Heart left ventricle (tissue), 13 donors: Measurements from ENCODE around the gene SGCE.

Source experiments
- POLR2A ChIP-seq, 2 donors: fragments of 450-650 bp; IDR thresholded peaks; one replicate each; pipeline ENCODE4 v1.6.1; 2017; ENCODE audit warnings: antibody characterized with exemption in 2 of 2, mild to moderate bottlenecking in 2 of 2, moderate library complexity in 2 of 2
- TF ChIP-seq, protein P1 (sequence below), 12 donors: fragments of 200-600 bp; sonication (generic) in 4 of 12; IDR thresholded peaks; one replicate each; pipeline versions ENCODE4 v1.5.0 to v1.8.0; 2018 to 2022; ENCODE audit warnings: antibody characterized with exemption in 12 of 12, mild to moderate bottlenecking in 5 of 12
- donor health status: ischemic (EF 13 %, LVEDD 7.1; RV severe dilation, severe dysfunction).
- donor health status: DM: no; HTN: yes; CAD: no.
- donor health status: DM: no; HTN: no; CAD: no.
- donor health status: ischemic (EF 25% LVEDD 6.9; RV normal size, moderate dysfunction).
- donor health status: ischemic (EF 25% LVEDD 5.7; RV mildly dilated, moderate dysfunction).
- donor health status: ischemic (EF 35%, LVEDD 5.7; RV mildly dilated, moderate dysfunction).
- donor health status: nonischemic (EF 11% LVEDD 7.7; RV severe dilation, severe dysfunction).
- donor health status: DM: yes; HTN: yes; CAD: no.
- donor health status: PGD.
- donor health status: ischemic (EF 29% LVEDD 5.4; RV normal size, mild dysfunction).
- donor health status: nonischemic (EF 23%, LVEDD 6.1; RV moderate dilation, normal function).

- TF ChIP-seq, protein P1, sequence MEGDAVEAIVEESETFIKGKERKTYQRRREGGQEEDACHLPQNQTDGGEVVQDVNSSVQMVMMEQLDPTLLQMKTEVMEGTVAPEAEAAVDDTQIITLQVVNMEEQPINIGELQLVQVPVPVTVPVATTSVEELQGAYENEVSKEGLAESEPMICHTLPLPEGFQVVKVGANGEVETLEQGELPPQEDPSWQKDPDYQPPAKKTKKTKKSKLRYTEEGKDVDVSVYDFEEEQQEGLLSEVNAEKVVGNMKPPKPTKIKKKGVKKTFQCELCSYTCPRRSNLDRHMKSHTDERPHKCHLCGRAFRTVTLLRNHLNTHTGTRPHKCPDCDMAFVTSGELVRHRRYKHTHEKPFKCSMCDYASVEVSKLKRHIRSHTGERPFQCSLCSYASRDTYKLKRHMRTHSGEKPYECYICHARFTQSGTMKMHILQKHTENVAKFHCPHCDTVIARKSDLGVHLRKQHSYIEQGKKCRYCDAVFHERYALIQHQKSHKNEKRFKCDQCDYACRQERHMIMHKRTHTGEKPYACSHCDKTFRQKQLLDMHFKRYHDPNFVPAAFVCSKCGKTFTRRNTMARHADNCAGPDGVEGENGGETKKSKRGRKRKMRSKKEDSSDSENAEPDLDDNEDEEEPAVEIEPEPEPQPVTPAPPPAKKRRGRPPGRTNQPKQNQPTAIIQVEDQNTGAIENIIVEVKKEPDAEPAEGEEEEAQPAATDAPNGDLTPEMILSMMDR (IDR thresholded peaks at IDR 0.05) = no peak
- TF ChIP-seq POLR2A (IDR thresholded peaks at IDR 0.05) = no peak
These were observed 1.2 kb upstream of the SGCE start for GRCh38 chr7:94656925-94657731.
